Measurements from ENCODE around the gene SEZ6L2.

DNA sequence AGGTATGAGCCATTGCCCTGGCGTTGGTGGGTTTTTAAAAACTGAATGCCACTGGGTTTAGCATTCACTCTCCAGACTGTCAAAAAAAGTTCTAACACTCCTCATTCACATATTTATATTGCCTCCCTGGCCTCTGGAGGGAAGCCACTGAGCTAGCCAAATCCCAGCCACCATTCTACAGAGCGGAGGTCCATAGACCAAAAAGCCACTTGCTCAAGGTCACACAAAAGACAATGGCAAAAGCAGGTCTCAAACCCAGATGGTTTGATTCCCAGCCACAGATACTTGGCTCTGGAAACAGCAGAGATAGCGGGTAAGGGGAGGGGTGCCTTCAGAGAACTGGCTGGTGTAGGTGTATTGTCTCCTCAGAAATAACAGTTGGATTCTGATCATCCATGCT is 18.3 kb downstream of the SEZ6L2 start:
- TF ChIP-seq ZNF384 (IDR thresholded peaks at IDR 0.05) (no peak), ARNT (IDR thresholded peaks at IDR 0.05) (no peak), SUZ12 (IDR thresholded peaks at IDR 0.05) (no peak), FOXK2 (IDR thresholded peaks at IDR 0.05) (no peak), SP1 (IDR thresholded peaks at IDR 0.05) (no peak), TARDBP (IDR thresholded peaks at IDR 0.05) (no peak), ELF4 (IDR thresholded peaks at IDR 0.05) (no peak), HDGF (IDR thresholded peaks at IDR 0.05; ENCODE audit: borderline replicate concordance) (no peak)
